HUES6 (cell line): ENCODE results near the gene AP3S2.
A peak's percentile ranks its signal among the peaks of the same experiment; 100 is the strongest.
"Not testable (repeated sequence)": the region's sequence is repeated elsewhere in the genome, so short reads cannot be mapped to it uniquely, and the experiment has no call there.

ENCODE experiments used
- H3K27ac ChIP-seq: 2 replicates; pipeline ENCODE4 v1.7.0; 2013; ENCODE audit warnings: low read depth, mild to moderate bottlenecking, low read length, inconsistent platforms
- H3K27me3 ChIP-seq: 2 replicates; pipeline ENCODE4 v1.6.1; 2013; ENCODE audit warnings: low read length; ENCODE audit not compliant: control insufficient read depth, insufficient read depth
- H3K36me3 ChIP-seq: 2 replicates; pipeline ENCODE4 v1.6.1; 2013; ENCODE audit warnings: low read length; ENCODE audit not compliant: control insufficient read depth, insufficient read depth
- H3K4me1 ChIP-seq: 2 replicates; pipeline ENCODE4 v1.6.1; 2013; ENCODE audit warnings: low read length; ENCODE audit not compliant: control insufficient read depth, insufficient read depth
- H3K4me3 ChIP-seq: 2 replicates; pipeline ENCODE4 v1.5.1; 2013; ENCODE audit warnings: low read depth, low read length
- H3K9ac ChIP-seq: one replicate; pipeline ENCODE4 v1.6.1; 2013; ENCODE audit warnings: mild to moderate bottlenecking, low read length
- H3K9me3 ChIP-seq: 2 replicates; pipeline ENCODE4 v1.6.1; 2013; ENCODE audit warnings: low read depth, low read length; ENCODE audit not compliant: control insufficient read depth, insufficient read depth

AP3S2 gene

GRCh38 chr15:89893696-89894447 lies at the start of gene AP3S2:
Gene AP3S2 (minus strand): TSS chr15:89893994. CDS start chr15:89893949, 45 bp downstream.
- Histone ChIP-seq H3K9me3 (no peaks in the 10 kb centered on the region), H3K36me3 (peaks cover 3% of the 10 kb centered on the region), H3K27me3 (no peaks in the 10 kb centered on the region), H3K4me1 (0 out of 2 replicates have a peak, but pooled peaks cover 4% of the 10 kb centered on the region), H3K9ac (peak within 1 kb of the TSS; percentile 96), H3K4me3 (peak within 1 kb of the TSS; percentile 96), H3K27ac (peak within 1 kb of the TSS; percentile 66; the same call in 1 of the 2 replicates)

DNA sequence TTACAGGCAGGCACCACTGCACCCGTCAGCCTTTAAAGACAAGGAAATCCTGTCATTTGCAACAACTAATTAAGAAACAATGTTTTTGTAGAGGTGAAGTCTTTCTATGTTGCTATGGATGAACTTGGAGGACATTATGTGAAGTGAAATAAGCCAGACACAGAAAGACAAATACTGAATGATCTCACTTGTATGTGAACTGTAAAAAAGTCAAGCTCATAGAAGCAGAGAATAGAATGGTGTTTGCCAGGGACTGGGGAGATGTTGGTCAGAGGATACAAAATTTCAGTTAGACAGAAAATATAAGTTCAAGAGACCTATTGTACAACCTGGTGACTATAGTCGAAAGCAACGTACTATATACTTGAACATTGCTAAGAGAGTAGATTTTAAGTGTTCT lies 46.1 kb upstream of the AP3S2 start:
- Histone ChIP-seq H3K36me3 (no peaks in the 10 kb centered on the region), H3K4me3 (no peak overlapping the region), H3K27me3 (no peaks in the 10 kb centered on the region), H3K9me3 (no peaks in the 10 kb centered on the region), H3K27ac (no peak overlapping the region), H3K9ac (no peak overlapping the region), H3K4me1 (no peaks in the 10 kb centered on the region)

DNA sequence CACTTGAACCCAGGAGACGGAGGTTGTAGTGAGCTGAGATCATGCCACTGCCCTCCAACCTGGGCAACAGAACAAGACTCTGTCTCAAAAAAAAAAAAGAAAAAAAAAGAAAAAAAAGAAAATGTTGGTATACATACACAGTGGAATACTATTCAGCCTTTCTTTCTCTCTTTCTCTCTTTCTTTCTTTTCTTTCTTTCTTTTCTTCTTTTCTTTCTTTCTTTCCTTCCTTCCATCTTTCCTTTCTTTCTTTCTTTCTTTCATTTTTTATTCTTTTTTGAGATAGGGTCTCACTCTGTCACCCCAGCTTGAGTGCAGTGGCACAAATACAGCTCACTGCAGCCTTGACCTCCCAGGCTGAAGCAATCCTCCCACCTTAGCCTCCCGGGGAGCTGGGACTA lies 45.6 kb upstream of the AP3S2 start:
- H3K27me3 ChIP-seq, H3K9me3 ChIP-seq: not testable (repeated sequence)

GRCh38 chr15:89937365-89938350 lies 43.9 kb upstream of the AP3S2 start:
- Histone ChIP-seq H3K27ac (no peak overlapping the region), H3K9me3 (no peaks in the 10 kb centered on the region), H3K36me3 (no peaks in the 10 kb centered on the region), H3K4me3 (no peak overlapping the region), H3K4me1 (no peaks in the 10 kb centered on the region), H3K27me3 (no peaks in the 10 kb centered on the region), H3K9ac (no peak overlapping the region)

More for the DNA sequence above, 45.6 kb upstream of the AP3S2 start:
- not testable (repeated sequence) for H3K27ac ChIP-seq, H3K36me3 ChIP-seq, H3K4me1 ChIP-seq, H3K4me3 ChIP-seq, H3K9ac ChIP-seq

- no peaks in the 10 kb centered on the region for H3K9me3 ChIP-seq
- no peaks in the 10 kb centered on the region for H3K27me3 ChIP-seq
- H3K27ac ChIP-seq = no peak overlapping the region
- no peak overlapping the region for H3K9ac ChIP-seq
- no peaks in the 10 kb centered on the region for H3K4me1 ChIP-seq
- H3K36me3 ChIP-seq = no peaks in the 10 kb centered on the region
- no peak overlapping the region for H3K4me3 ChIP-seq
Observed at GRCh38 chr15:89936786-89937265, 43.0 kb upstream of the AP3S2 start.

GRCh38 chr15:89936051-89936785 lies 42.4 kb upstream of the AP3S2 start:
- no peaks in the 10 kb centered on the region for H3K4me1 ChIP-seq
- H3K36me3 ChIP-seq = no peaks in the 10 kb centered on the region
- H3K27me3 ChIP-seq = no peaks in the 10 kb centered on the region
- H3K27ac ChIP-seq = no peak overlapping the region
- no peaks in the 10 kb centered on the region for H3K9me3 ChIP-seq
- no peak overlapping the region for H3K9ac ChIP-seq
- H3K4me3 ChIP-seq = no peak overlapping the region

GRCh38 chr15:89932880-89933279 lies 39.1 kb upstream of the AP3S2 start:
- Histone ChIP-seq H3K9ac (no peak overlapping the region), H3K27me3 (no peaks in the 10 kb centered on the region), H3K9me3 (no peaks in the 10 kb centered on the region), H3K36me3 (no peaks in the 10 kb centered on the region), H3K27ac (no peak overlapping the region), H3K4me1 (no peaks in the 10 kb centered on the region), H3K4me3 (no peak overlapping the region)

- H3K27ac ChIP-seq = no peak overlapping the region
- H3K9ac ChIP-seq = no peak overlapping the region
- no peaks in the 10 kb centered on the region for H3K36me3 ChIP-seq
- H3K4me1 ChIP-seq = no peaks in the 10 kb centered on the region
- H3K9me3 ChIP-seq = no peaks in the 10 kb centered on the region
- H3K27me3 ChIP-seq = no peaks in the 10 kb centered on the region
- no peak overlapping the region for H3K4me3 ChIP-seq
Observed at GRCh38 chr15:89928421-89928820, 34.6 kb upstream of the AP3S2 start.

DNA sequence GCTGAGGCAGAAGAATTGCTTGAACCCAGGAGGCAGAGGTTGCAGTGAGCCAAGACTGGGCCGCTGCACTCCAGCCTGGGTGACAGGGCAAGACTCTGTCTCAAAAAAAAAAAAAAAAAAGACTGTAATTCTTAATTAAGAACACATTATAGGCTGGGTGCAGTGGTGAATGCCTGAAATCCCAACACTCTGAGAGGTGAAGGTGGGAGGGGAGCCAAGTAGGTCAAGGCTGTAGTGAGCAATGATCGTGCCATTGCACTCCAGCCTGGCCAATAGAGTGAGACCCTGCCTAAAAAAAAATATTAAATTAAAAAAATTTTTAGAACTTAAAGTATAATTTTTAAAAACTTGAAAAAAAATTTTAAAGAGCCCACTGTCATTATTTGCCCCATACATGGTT lies 32.4 kb upstream of the AP3S2 start:
- Histone ChIP-seq H3K27ac (no peak overlapping the region), H3K4me3 (no peak overlapping the region)

GRCh38 chr15:89917442-89918101 lies 23.8 kb upstream of the AP3S2 start:
- Histone ChIP-seq H3K4me1 (peaks cover 8% of the 10 kb centered on the region), H3K9ac (no peak overlapping the region), H3K4me3 (no peak overlapping the region), H3K36me3 (no peaks in the 10 kb centered on the region), H3K27ac (no peak overlapping the region), H3K9me3 (no peaks in the 10 kb centered on the region), H3K27me3 (0 out of 2 replicates have a peak, but pooled peaks cover 6% of the 10 kb centered on the region)

More for the DNA sequence above, 32.4 kb upstream of the AP3S2 start:
- Histone ChIP-seq H3K4me1 (no peaks in the 10 kb centered on the region), H3K27me3 (no peaks in the 10 kb centered on the region), H3K36me3 (no peaks in the 10 kb centered on the region), H3K9ac (no peak overlapping the region), H3K9me3 (no peaks in the 10 kb centered on the region)
